Stimulated activated CD8-positive, alpha-beta memory T cell treated with anti-CD3 and anti-CD28 coated beads, Interleukin-7, amount 100 ng/mL, for 1 hour (primary cell): Measurements from ENCODE around the gene ATP8A2.

Experiments
- DNase-seq, 2 donors: peaks; one replicate each; pipeline ENCODE4 v3.0.0-alpha.2; 2020; ENCODE audit warnings: low read depth in 2 of 2

Gene ATP8A2

GRCh38 chr13:25881136-25881926, 509.6 kb downstream of the ATP8A2 start:
- no peak for DNase-seq

GRCh38 chr13:25881971-25882451, 510.2 kb downstream of the ATP8A2 start:
- no peak for DNase-seq

- no peak for DNase-seq
Observed at GRCh38 chr13:25882466-25883357, 510.9 kb downstream of the ATP8A2 start.

GRCh38 chr13:25885418-25885817, 513.6 kb downstream of the ATP8A2 start:
- no peak for DNase-seq

- DNase-seq, result no peak
Observed at GRCh38 chr13:25886438-25887214, 514.9 kb downstream of the ATP8A2 start.

GRCh38 chr13:25887962-25888655, 516.3 kb downstream of the ATP8A2 start:
- no peak for DNase-seq

GRCh38 chr13:25890671-25891212, 519.0 kb downstream of the ATP8A2 start:
- DNase-seq, result no peak

- DNase-seq, result no peak
Observed at GRCh38 chr13:25898991-25899390, 527.2 kb downstream of the ATP8A2 start.

- no peak for DNase-seq
Observed at GRCh38 chr13:25899464-25899863, 527.7 kb downstream of the ATP8A2 start.

GRCh38 chr13:25899952-25900351, 528.2 kb downstream of the ATP8A2 start:
- DNase-seq, result no peak

- DNase-seq, result no peak
Observed at GRCh38 chr13:25901460-25902376, 529.9 kb downstream of the ATP8A2 start.

- DNase-seq, result no peak
Observed at GRCh38 chr13:25902455-25902854, 530.7 kb downstream of the ATP8A2 start.

GRCh38 chr13:25902891-25903341, 531.1 kb downstream of the ATP8A2 start:
- no peak for DNase-seq

- no peak for DNase-seq
Observed at GRCh38 chr13:25904830-25905229, 533.1 kb downstream of the ATP8A2 start.

GRCh38 chr13:25905611-25906010, 533.8 kb downstream of the ATP8A2 start:
- DNase-seq, result no peak

GRCh38 chr13:25906191-25906661, 534.5 kb downstream of the ATP8A2 start:
- no peak for DNase-seq

GRCh38 chr13:25908366-25908765, 536.6 kb downstream of the ATP8A2 start:
- DNase-seq, result no peak

GRCh38 chr13:25910243-25910642, 538.5 kb downstream of the ATP8A2 start:
- DNase-seq, result no peak

GRCh38 chr13:25910991-25911419, 539.2 kb downstream of the ATP8A2 start:
- no peak for DNase-seq

GRCh38 chr13:25912961-25913360, 541.2 kb downstream of the ATP8A2 start:
- no peak for DNase-seq
